Karpas-422 (cell line): ENCODE results near the gene ZNF646. TPM values are rescaled to one million over a fixed set of nuclear protein-coding genes. Genes with fewer than 3 reads are reported as not detected.

ENCODE experiments used
- DNase-seq: peaks from one replicate; pipeline ENCODE4 v3.0.0-alpha.2; 2015
- H2AFZ ChIP-seq: fragments of 200-600 bp; sonication (generic); 2 replicates; pipeline ENCODE4 v1.6.1; 2014; ENCODE audit warnings: antibody characterized with exemption, low read length, mixed read lengths
- H3K27ac ChIP-seq: fragments of 200-600 bp; sonication (generic); 2 replicates; pipeline ENCODE4 v1.5.1; 2014; ENCODE audit warnings: mild to moderate bottlenecking, low read length, moderate library complexity
- H3K27me3 ChIP-seq: fragments of 200-600 bp; sonication (generic); 2 replicates; pipeline ENCODE4 v1.6.1; 2014; ENCODE audit warnings: low read length, mixed read lengths
- H3K36me3 ChIP-seq: fragments of 200-600 bp; sonication (generic); 2 replicates; pipeline ENCODE4 v1.6.1; 2014; ENCODE audit warnings: low read length, mixed read lengths; ENCODE audit not compliant: insufficient read depth
- H3K4me1 ChIP-seq: fragments of 200-600 bp; sonication (generic); 2 replicates; pipeline ENCODE4 v1.6.1; 2014; ENCODE audit warnings: mild to moderate bottlenecking, low read length, mixed read lengths
- H3K4me2 ChIP-seq: fragments of 200-600 bp; sonication (generic); 2 replicates; pipeline ENCODE4 v1.6.1; 2014; ENCODE audit warnings: low read length, low read depth, mild to moderate bottlenecking; ENCODE audit not compliant: poor library complexity, severe bottlenecking
- H3K4me3 ChIP-seq: fragments of 200-600 bp; sonication (generic); 2 replicates; pipeline ENCODE4 v1.5.1; 2014; ENCODE audit warnings: mild to moderate bottlenecking, antibody characterized with exemption, low read length, mixed read lengths
- H3K79me2 ChIP-seq: fragments of 200-600 bp; sonication (generic); 2 replicates; pipeline ENCODE4 v1.6.1; 2014; ENCODE audit warnings: mild to moderate bottlenecking, low read length, mixed read lengths
- H3K9ac ChIP-seq: fragments of 200-600 bp; sonication (generic); 2 replicates; pipeline ENCODE4 v1.6.0; 2014; ENCODE audit warnings: low read length
- H3K9me2 ChIP-seq: fragments of 200-600 bp; sonication (generic), shearing (Covaris generic); replicated peaks from 2 replicates; pipeline ENCODE4 v1.6.0; 2014; ENCODE audit warnings: mild to moderate bottlenecking, low read length, moderate library complexity; ENCODE audit not compliant: insufficient read depth
- H3K9me3 ChIP-seq: fragments of 300-700, 200-600 bp; sonication (generic); 2 replicates; pipeline ENCODE4 v1.6.1; 2014; ENCODE audit warnings: low read length, mixed read lengths
- H4K20me1 ChIP-seq: fragments of 200-600 bp; sonication (generic); 2 replicates; pipeline ENCODE4 v1.6.1; 2014; ENCODE audit warnings: mild to moderate bottlenecking, antibody characterized with exemption, low read length, low read depth; ENCODE audit not compliant: insufficient read depth
- total RNA-seq: library from RNA; depleted of rRNA; stranded (reverse); fragments of >200 nt; shearing (Covaris generic); gene quantifications from 2 replicates; pipeline ENCODE4 v1.2.3, GENCODE V29; 2014; ENCODE audit warnings: low replicate concordance

ZNF646 gene
- total RNA-seq, 1 experiment from 2014 or later: 22.0 TPM

GRCh38 chr16:31084584-31085302, 10.5 kb downstream of the ZNF646 start:
- H3K9ac ChIP-seq: no peak overlapping the region
- H3K27ac ChIP-seq: no peak overlapping the region
- no peaks in the 10 kb centered on the region for H3K36me3 ChIP-seq

GRCh38 chr16:31085411-31085810, 11.2 kb downstream of the ZNF646 start:
- no peak overlapping the region for H3K4me3 ChIP-seq
- no peaks in the 10 kb centered on the region for H3K9me3 ChIP-seq
- H3K36me3 ChIP-seq: no peaks in the 10 kb centered on the region
- no peaks in the 10 kb centered on the region for H3K9me2 ChIP-seq
- no peak overlapping the region for H3K4me2 ChIP-seq
- 0 out of 2 replicates have a peak, but pooled peaks cover under 1% of the 10 kb centered on the region for H3K79me2 ChIP-seq
- no peak for DNase-seq
- no peak overlapping the region for H2AFZ ChIP-seq
- no peaks in the 10 kb centered on the region for H3K27me3 ChIP-seq
- no peak overlapping the region for H3K9ac ChIP-seq
- H4K20me1 ChIP-seq: no peaks in the 10 kb centered on the region; the same call in 1 of the 2 replicates
- no peak overlapping the region for H3K27ac ChIP-seq
- peaks cover 12% of the 10 kb centered on the region for H3K4me1 ChIP-seq

More at GRCh38 chr16:31084584-31085302, 10.5 kb downstream of the ZNF646 start:
- Histone ChIP-seq H3K27me3 (no peaks in the 10 kb centered on the region), H3K4me2 (no peak overlapping the region), H3K4me3 (no peak overlapping the region), H2AFZ (no peak overlapping the region), H3K4me1 (peaks cover 12% of the 10 kb centered on the region), H3K9me3 (no peaks in the 10 kb centered on the region), H3K79me2 (no peaks in the 10 kb centered on the region), H3K9me2 (no peaks in the 10 kb centered on the region), H4K20me1 (no peaks in the 10 kb centered on the region; the same call in 1 of the 2 replicates)
- DNase-seq: peak; percentile 39

GRCh38 chr16:31085873-31086628, 11.8 kb downstream of the ZNF646 start:
- H3K4me3 ChIP-seq: no peak overlapping the region

GRCh38 chr16:31086629-31086906, 12.3 kb downstream of the ZNF646 start:
- H3K36me3 ChIP-seq: no peaks in the 10 kb centered on the region
- H3K4me2 ChIP-seq: no peak overlapping the region
- no peaks in the 10 kb centered on the region for H3K9me2 ChIP-seq
- peaks cover 12% of the 10 kb centered on the region for H3K4me1 ChIP-seq
- no peak overlapping the region for H3K4me3 ChIP-seq
- H3K27ac ChIP-seq: no peak overlapping the region
- peaks cover 6% of the 10 kb centered on the region; the same call in 1 of the 2 replicates for H3K79me2 ChIP-seq
- no peak overlapping the region for H2AFZ ChIP-seq
- no peak for DNase-seq
- no peak overlapping the region for H3K9ac ChIP-seq
- H4K20me1 ChIP-seq: no peaks in the 10 kb centered on the region; the same call in 1 of the 2 replicates
- no peaks in the 10 kb centered on the region for H3K27me3 ChIP-seq
- H3K9me3 ChIP-seq: no peaks in the 10 kb centered on the region

More at GRCh38 chr16:31085873-31086628, 11.8 kb downstream of the ZNF646 start:
- Histone ChIP-seq H4K20me1 (no peaks in the 10 kb centered on the region; the same call in 1 of the 2 replicates), H2AFZ (no peak overlapping the region), H3K4me2 (no peak overlapping the region), H3K27ac (no peak overlapping the region), H3K9ac (no peak overlapping the region), H3K79me2 (0 out of 2 replicates have a peak, but pooled peaks cover 3% of the 10 kb centered on the region), H3K27me3 (no peaks in the 10 kb centered on the region), H3K9me3 (no peaks in the 10 kb centered on the region), H3K4me1 (peaks cover 12% of the 10 kb centered on the region), H3K9me2 (no peaks in the 10 kb centered on the region), H3K36me3 (no peaks in the 10 kb centered on the region)
- DNase-seq: peak; percentile 39

- Histone ChIP-seq H3K79me2 (peaks cover 9% of the 10 kb centered on the region), H4K20me1 (peaks cover 2% of the 10 kb centered on the region; the same call in 1 of the 2 replicates), H3K36me3 (0 out of 2 replicates have a peak, but pooled peaks cover 3% of the 10 kb centered on the region), H3K9me2 (no peaks in the 10 kb centered on the region), H2AFZ (no peak overlapping the region), H3K27me3 (no peaks in the 10 kb centered on the region), H3K4me1 (peaks cover 12% of the 10 kb centered on the region), H3K9me3 (no peaks in the 10 kb centered on the region), H3K4me3 (no peak overlapping the region), H3K9ac (no peak overlapping the region), H3K27ac (no peak overlapping the region), H3K4me2 (no peak overlapping the region)
- peak; percentile 33 for DNase-seq
Measured at GRCh38 chr16:31087481-31087880, 13.3 kb downstream of the ZNF646 start.

GRCh38 chr16:31087971-31088370, 13.7 kb downstream of the ZNF646 start:
- no peak overlapping the region for H2AFZ ChIP-seq
- no peak overlapping the region for H3K27ac ChIP-seq
- no peaks in the 10 kb centered on the region for H3K27me3 ChIP-seq
- no peak overlapping the region for H3K4me3 ChIP-seq
- H3K9me2 ChIP-seq: no peaks in the 10 kb centered on the region
- peaks cover 4% of the 10 kb centered on the region; the same call in 1 of the 2 replicates for H4K20me1 ChIP-seq
- peaks cover 16% of the 10 kb centered on the region for H3K4me1 ChIP-seq
- H3K9me3 ChIP-seq: no peaks in the 10 kb centered on the region
- 0 out of 2 replicates have a peak, but pooled peaks cover 4% of the 10 kb centered on the region for H3K36me3 ChIP-seq
- no peak overlapping the region for H3K4me2 ChIP-seq
- no peak for DNase-seq
- H3K79me2 ChIP-seq: peaks cover 14% of the 10 kb centered on the region
- H3K9ac ChIP-seq: no peak overlapping the region

- Histone ChIP-seq H3K9me3 (no peaks in the 10 kb centered on the region), H3K4me1 (peaks cover 22% of the 10 kb centered on the region), H3K27ac (no peak within 1 kb of the TSS), H3K27me3 (no peaks in the 10 kb centered on the region), H3K9ac (no peak within 1 kb of the TSS), H2AFZ (no peak within 1 kb of the TSS), H4K20me1 (peaks cover 4% of the 10 kb centered on the region; the same call in 1 of the 2 replicates), H3K9me2 (no peaks in the 10 kb centered on the region), H3K4me3 (no peak within 1 kb of the TSS), H3K36me3 (0 out of 2 replicates have a peak, but pooled peaks cover 4% of the 10 kb centered on the region), H3K79me2 (peaks cover 20% of the 10 kb centered on the region), H3K4me2 (no peak within 1 kb of the TSS)
- DNase-seq: no peak
Measured at GRCh38 chr16:31088459-31089183, 14.4 kb downstream of the ZNF646 start, which contains the start of gene PRSS53. TSS of gene PRSS53 (minus strand) at chr16:31088943. CDS start at chr16:31088809, 134 bp downstream.
